Liver (tissue), 9 donors: ENCODE results near the gene WWOX. TPM values are rescaled to one million over a fixed set of nuclear protein-coding genes. Genes with fewer than 3 reads are reported as not detected.

Source experiments
- DNase-seq: peaks from one replicate; pipeline ENCODE4 v3.0.0-alpha.2; 2017; ENCODE audit warnings: low spot score
- H3K27ac ChIP-seq, 2 donors: one replicate each; pipeline ENCODE4 v1.7.0; 2013; ENCODE audit warnings: inconsistent platforms in 2 of 2, low read length in 2 of 2, control low read depth in 1 of 2, low read depth in 1 of 2, mild to moderate bottlenecking in 1 of 2
- H3K27me3 ChIP-seq, 4 donors: one replicate each; pipeline versions ENCODE4 v1.6.1 to v1.7.0; 2013; ENCODE audit warnings: low read length in 3 of 4, inconsistent platforms in 1 of 4, mild to moderate bottlenecking in 1 of 4, moderate library complexity in 1 of 4; ENCODE audit not compliant: control insufficient read depth in 4 of 4, insufficient read depth in 4 of 4
- H3K36me3 ChIP-seq, 4 donors: one replicate each; pipeline versions ENCODE4 v1.6.1 to v1.7.0; 2013; ENCODE audit warnings: low read length in 3 of 4, mild to moderate bottlenecking in 3 of 4, low read depth in 1 of 4, moderate library complexity in 1 of 4; ENCODE audit not compliant: control insufficient read depth in 4 of 4, insufficient read depth in 3 of 4
- H3K4me1 ChIP-seq, 4 donors: one replicate each; pipeline versions ENCODE4 v1.6.1 to v1.7.0; 2013; ENCODE audit warnings: low read length in 3 of 4, mild to moderate bottlenecking in 3 of 4, moderate library complexity in 1 of 4; ENCODE audit not compliant: control insufficient read depth in 4 of 4, insufficient read depth in 4 of 4
- H3K4me3 ChIP-seq, 3 donors: one replicate each; pipeline versions ENCODE4 v1.6.1 to v1.7.0; 2013; ENCODE audit warnings: low read length in 3 of 3, control low read depth in 1 of 3, low read depth in 1 of 3, mild to moderate bottlenecking in 1 of 3
- H3K9ac ChIP-seq, 2 donors: one replicate each; pipeline ENCODE4 v1.7.0; 2013; ENCODE audit warnings: low read length in 2 of 2, mild to moderate bottlenecking in 2 of 2, moderate library complexity in 2 of 2, control low read depth in 1 of 2, low read depth in 1 of 2
- H3K9me3 ChIP-seq, 4 donors: one replicate each; pipeline versions ENCODE4 v1.6.1 to v1.7.0; 2013; ENCODE audit warnings: low read length in 3 of 4; ENCODE audit not compliant: control insufficient read depth in 4 of 4
- EGR1 ChIP-seq, 2 donors: IDR thresholded peaks; 2 replicates each; pipeline ENCODE4 v1.6.1; 2016 to 2018; ENCODE audit warnings: antibody characterized with exemption in 2 of 2, low read depth in 2 of 2
- FOXA1 ChIP-seq: IDR thresholded peaks from 2 replicates; pipeline ENCODE4 v1.6.1; 2016; ENCODE audit warnings: antibody characterized with exemption
- FOXA2 ChIP-seq: IDR thresholded peaks from 2 replicates; pipeline ENCODE4 v1.6.1; 2016; ENCODE audit warnings: antibody characterized with exemption
- GABPA ChIP-seq, 2 donors: IDR thresholded peaks in 1 of 2; conservative IDR thresholded peaks in 1 of 2; 2 replicates each; pipeline ENCODE4 v1.6.1; 2016; ENCODE audit warnings: antibody characterized with exemption in 2 of 2, mild to moderate bottlenecking in 1 of 2, moderate library complexity in 1 of 2
- HNF4A ChIP-seq, 2 donors: conservative IDR thresholded peaks; 2 replicates each; pipeline ENCODE4 v1.6.1; 2016; ENCODE audit warnings: antibody characterized with exemption in 2 of 2, mild to moderate bottlenecking in 2 of 2
- NR2F2 ChIP-seq: IDR thresholded peaks from 2 replicates; pipeline ENCODE4 v1.6.1; 2016; ENCODE audit warnings: antibody characterized with exemption
- YY1 ChIP-seq: IDR thresholded peaks from 2 replicates; pipeline ENCODE4 v1.6.1; 2016; ENCODE audit warnings: antibody characterized with exemption, mild to moderate bottlenecking
- WGBS: extraction: QIAGEN DNeasy Blood & Tissue Kit; methylation state at CpG from one replicate; pipeline ENCODE4 v1.1.7; 2013; 5-methylcytosine and 5-hydroxymethylcytosine counted together
- polyA plus RNA-seq, 2 donors: library from polyadenylated mRNA; stranded (reverse) in 1 of 2; unstranded in 1 of 2; fragments of 200-250 nt in 1 of 2; fragments of >200 nt in 1 of 2; fragmentation: Nextera tagmentation in 1 of 2; extraction: Ambion mirVana in 1 of 2; gene quantifications; one replicate each; pipeline versions ENCODE4 v1.2.1 to v1.2.3, GENCODE V29; 2013 to 2015
- total RNA-seq, 2 donors: library from RNA; depleted of rRNA; stranded (reverse); fragments of >200 nt; gene quantifications; one replicate each; pipeline ENCODE4 v1.2.3, GENCODE V29; 2014
- TF ChIP-seq, protein P1 (sequence below): IDR thresholded peaks from 2 replicates; pipeline ENCODE4 v1.6.1; 2016; ENCODE audit warnings: antibody characterized with exemption
- TF ChIP-seq, protein P2 (sequence below): IDR thresholded peaks from 2 replicates; pipeline ENCODE4 v1.6.1; 2016; ENCODE audit warnings: antibody characterized with exemption
- TF ChIP-seq, protein P3 (sequence below): IDR thresholded peaks from 2 replicates; pipeline ENCODE4 v1.6.1; 2016; ENCODE audit warnings: antibody characterized with exemption
- donor health status: healthy.
- donor health status: healthy.
- donor health status: healthy.
- donor health status: healthy.
- donor health status: healthy.

Gene WWOX
- total and polyA plus RNA-seq, 4 donors: 9.8 to 46.0 (median 15.3) TPM

DNA sequence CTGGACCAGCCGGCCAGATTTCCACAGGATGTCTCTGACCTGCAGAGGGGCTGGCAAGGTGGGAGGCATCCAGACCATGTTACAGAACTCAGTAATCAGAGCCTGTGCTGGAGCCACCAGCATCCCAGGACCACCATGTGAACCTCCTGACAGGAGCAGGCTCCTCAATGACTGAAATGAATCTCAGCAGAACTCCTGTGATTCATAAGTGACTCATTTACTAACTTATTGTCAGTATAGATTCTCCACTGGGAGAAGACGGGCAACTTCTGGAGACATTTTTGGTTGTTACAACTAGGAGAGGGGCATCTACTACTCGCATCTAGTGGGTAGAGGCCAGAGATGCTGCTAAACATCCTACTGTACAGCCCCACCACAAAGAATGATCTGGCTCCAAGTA is 3.1 kb upstream of the WWOX start:
- no peak for DNase-seq
- Histone ChIP-seq H3K27me3 (no peaks in the 10 kb centered on the region), H3K4me1 (peaks cover 5 to 13% (median 8%) of the 10 kb centered on the region in 4 donors), H3K4me3 (no peak overlapping the region), H3K9ac (no peak overlapping the region), H3K27ac (no peak overlapping the region), H3K9me3 (no peaks in the 10 kb centered on the region), H3K36me3 (no peaks in the 10 kb centered on the region)
- no peak for TF ChIP-seq EGR1 (IDR thresholded peaks at IDR 0.05; ENCODE audit: low read depth in 2 of 2)
- TF ChIP-seq HNF4A (conservative IDR thresholded peaks at IDR 0.05): no peak
- no peak for TF ChIP-seq YY1
- TF ChIP-seq, protein P1, sequence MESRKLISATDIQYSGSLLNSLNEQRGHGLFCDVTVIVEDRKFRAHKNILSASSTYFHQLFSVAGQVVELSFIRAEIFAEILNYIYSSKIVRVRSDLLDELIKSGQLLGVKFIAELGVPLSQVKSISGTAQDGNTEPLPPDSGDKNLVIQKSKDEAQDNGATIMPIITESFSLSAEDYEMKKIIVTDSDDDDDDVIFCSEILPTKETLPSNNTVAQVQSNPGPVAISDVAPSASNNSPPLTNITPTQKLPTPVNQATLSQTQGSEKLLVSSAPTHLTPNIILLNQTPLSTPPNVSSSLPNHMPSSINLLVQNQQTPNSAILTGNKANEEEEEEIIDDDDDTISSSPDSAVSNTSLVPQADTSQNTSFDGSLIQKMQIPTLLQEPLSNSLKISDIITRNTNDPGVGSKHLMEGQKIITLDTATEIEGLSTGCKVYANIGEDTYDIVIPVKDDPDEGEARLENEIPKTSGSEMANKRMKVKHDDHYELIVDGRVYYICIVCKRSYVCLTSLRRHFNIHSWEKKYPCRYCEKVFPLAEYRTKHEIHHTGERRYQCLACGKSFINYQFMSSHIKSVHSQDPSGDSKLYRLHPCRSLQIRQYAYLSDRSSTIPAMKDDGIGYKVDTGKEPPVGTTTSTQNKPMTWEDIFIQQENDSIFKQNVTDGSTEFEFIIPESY: no peak
- 74% methylated on average over 3 of the region's 3 CpGs for WGBS

DNA sequence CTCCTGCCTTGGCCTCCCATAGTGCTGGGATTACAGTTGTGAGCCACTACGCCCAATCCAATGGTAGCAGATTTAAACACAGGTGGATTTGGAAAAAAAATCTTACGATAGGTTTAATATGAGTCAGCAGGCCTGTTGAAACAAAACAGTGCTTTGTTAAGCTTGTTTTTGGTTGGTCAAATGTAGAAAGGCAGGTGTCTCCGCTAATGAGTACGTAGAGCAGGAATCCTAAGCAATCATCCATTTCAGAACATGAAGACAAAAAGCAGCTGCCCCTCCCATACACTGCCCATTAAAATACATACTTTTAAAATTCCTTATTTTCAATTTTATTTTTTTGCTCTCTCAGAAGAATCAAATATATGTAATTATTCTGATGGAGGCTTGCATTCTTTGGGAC is 1.9 kb upstream of the WWOX start:
- peaks cover 5 to 13% (median 9%) of the 10 kb centered on the region in 4 donors for H3K4me1 ChIP-seq
- DNase-seq: no peak
- TF ChIP-seq NR2F2: no peak
- TF ChIP-seq, protein P2, sequence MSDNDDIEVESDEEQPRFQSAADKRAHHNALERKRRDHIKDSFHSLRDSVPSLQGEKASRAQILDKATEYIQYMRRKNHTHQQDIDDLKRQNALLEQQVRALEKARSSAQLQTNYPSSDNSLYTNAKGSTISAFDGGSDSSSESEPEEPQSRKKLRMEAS: no peak
- TF ChIP-seq, protein P3, sequence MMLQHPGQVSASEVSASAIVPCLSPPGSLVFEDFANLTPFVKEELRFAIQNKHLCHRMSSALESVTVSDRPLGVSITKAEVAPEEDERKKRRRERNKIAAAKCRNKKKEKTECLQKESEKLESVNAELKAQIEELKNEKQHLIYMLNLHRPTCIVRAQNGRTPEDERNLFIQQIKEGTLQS: no peak
- no peak overlapping the region for H3K4me3 ChIP-seq
- no peak overlapping the region for H3K27ac ChIP-seq
- no peak overlapping the region for H3K9ac ChIP-seq
- H3K9me3 ChIP-seq: no peaks in the 10 kb centered on the region
- no peaks in the 10 kb centered on the region for H3K27me3 ChIP-seq
- H3K36me3 ChIP-seq: no peaks in the 10 kb centered on the region
- WGBS: 93% methylated on average over 4 of the region's 4 CpGs

DNA sequence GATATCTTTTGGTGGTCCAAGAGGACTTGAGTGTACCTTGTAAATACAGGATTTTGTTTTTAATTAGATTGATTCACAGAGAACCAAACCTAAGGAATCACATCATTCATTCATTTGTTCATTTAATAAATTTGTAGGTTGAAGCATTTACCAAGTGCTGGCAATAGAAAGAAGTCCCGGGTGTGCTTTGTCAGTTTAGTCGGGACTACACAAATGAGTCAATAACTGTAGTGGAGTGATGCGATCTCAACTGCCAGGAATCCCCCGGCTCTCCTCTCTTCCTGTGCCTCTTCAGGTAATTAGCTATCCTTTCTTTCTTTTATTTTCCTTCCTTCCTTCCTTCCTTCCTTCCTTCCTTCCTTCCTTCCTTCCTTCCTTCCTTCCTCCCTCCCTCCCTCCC is 1.4 kb upstream of the WWOX start:
- Histone ChIP-seq H3K4me1 (peaks cover 5 to 13% (median 9%) of the 10 kb centered on the region in 4 donors), H3K9me3 (no peaks in the 10 kb centered on the region), H3K4me3 (no peak overlapping the region), H3K27ac (no peak overlapping the region), H3K27me3 (no peaks in the 10 kb centered on the region), H3K9ac (no peak overlapping the region), H3K36me3 (no peaks in the 10 kb centered on the region)
- no peak for DNase-seq
- TF ChIP-seq FOXA1: no peak
- TF ChIP-seq GABPA (IDR thresholded peaks at IDR 0.05 in 1 of 2, conservative IDR thresholded peaks at IDR 0.05 in 1 of 2): no peak
- TF ChIP-seq, protein P2: no peak
- TF ChIP-seq FOXA2: no peak
- TF ChIP-seq NR2F2: no peak
- TF ChIP-seq EGR1 (IDR thresholded peaks at IDR 0.05; ENCODE audit: low read depth in 2 of 2): no peak
- WGBS: 74% methylated on average over 4 of the region's 4 CpGs
